Keratinocyte (primary cell): Measurements from ENCODE around the gene EP300. TPM values are rescaled to one million over a fixed set of nuclear protein-coding genes. Genes with fewer than 3 reads are reported as not detected.

Experiments used
- DNase-seq: peaks from one replicate; pipeline ENCODE4 v3.0.0-alpha.2; 2011; ENCODE audit warnings: low read depth, missing footprints, low spot score
- FAIRE-seq: peaks from 2 replicates; lab custom pipeline; 2011; peaks lifted over from hg19 to GRCh38; lab: Jason Lieb, UNC
- H2AFZ ChIP-seq: 2 replicates; pipeline ENCODE4 v1.6.0; 2012; ENCODE audit warnings: low read length, control low read depth, inconsistent platforms; ENCODE audit not compliant: control insufficient read depth
- H3K27ac ChIP-seq: 2 replicates; pipeline ENCODE4 v1.5.1; 2011; ENCODE audit warnings: low read length; ENCODE audit not compliant: control insufficient read depth, insufficient read depth
- H3K27me3 ChIP-seq: 3 replicates; pipeline ENCODE4 v1.6.0; 2011; ENCODE audit warnings: low read length; ENCODE audit not compliant: control insufficient read depth, insufficient read depth; ENCODE audit errors: extremely low read depth
- H3K36me3 ChIP-seq, 2 experiments: 2 replicates in 1 of 2; 3 replicates in 1 of 2; pipeline ENCODE4 v1.5.1; 2011; ENCODE audit warnings: low read length in 2 of 2, mild to moderate bottlenecking in 1 of 2; ENCODE audit not compliant: control insufficient read depth in 2 of 2, insufficient read depth in 2 of 2; ENCODE audit errors: extremely low read depth in 1 of 2
- H3K4me1 ChIP-seq: 3 replicates; pipeline ENCODE4 v1.5.1; 2011; ENCODE audit warnings: low read length; ENCODE audit not compliant: control insufficient read depth, insufficient read depth; ENCODE audit errors: extremely low read depth
- H3K4me2 ChIP-seq: 3 replicates; pipeline ENCODE4 v1.6.0; 2011; ENCODE audit warnings: low read depth, low read length; ENCODE audit not compliant: control insufficient read depth, insufficient read depth; ENCODE audit errors: extremely low read depth
- H3K4me3 ChIP-seq, 3 experiments: fragments of 200-600 bp in 1 of 3; sonication (generic) in 1 of 3; 2 replicates in 2 of 3; 3 replicates in 1 of 3; pipeline ENCODE4 v1.5.1; 2011 to 2016; ENCODE audit warnings: low read length in 3 of 3, mild to moderate bottlenecking in 3 of 3, control low read depth in 2 of 3, inconsistent platforms in 1 of 3, low read depth in 1 of 3, mixed read lengths in 1 of 3, mixed run types in 1 of 3, moderate library complexity in 1 of 3; ENCODE audit not compliant: control insufficient read depth in 2 of 3, insufficient read depth in 2 of 3; ENCODE audit errors: extremely low read depth in 1 of 3
- H3K79me2 ChIP-seq: 2 replicates; pipeline ENCODE4 v1.6.0; 2012; ENCODE audit warnings: low read length; ENCODE audit not compliant: control insufficient read depth, insufficient read depth
- H3K9ac ChIP-seq: 3 replicates; pipeline ENCODE4 v1.6.0; 2011; ENCODE audit warnings: low read length; ENCODE audit not compliant: control insufficient read depth, insufficient read depth; ENCODE audit errors: extremely low read depth
- H3K9me1 ChIP-seq: 3 replicates; pipeline ENCODE4 v1.6.0; 2011; ENCODE audit warnings: low read length; ENCODE audit not compliant: control insufficient read depth, insufficient read depth; ENCODE audit errors: extremely low read depth
- H3K9me3 ChIP-seq: 2 replicates; pipeline ENCODE4 v1.5.1; 2012; ENCODE audit warnings: low read depth, low read length; ENCODE audit not compliant: control insufficient read depth
- H4K20me1 ChIP-seq: 3 replicates; pipeline ENCODE4 v1.6.0; 2011; ENCODE audit warnings: low read length; ENCODE audit not compliant: control insufficient read depth, insufficient read depth; ENCODE audit errors: extremely low read depth
- EZH2 ChIP-seq: IDR thresholded peaks from one replicate; pipeline ENCODE4 v1.6.1; 2012; ENCODE audit warnings: inconsistent platforms, mild to moderate bottlenecking, low read length, moderate library complexity
- dilution Hi-C: fragments of 300-500 bp; cut with MboI; formaldehyde crosslinking; loops from one replicate; pipeline ENCODE4 v1.7.0; 2020; ENCODE audit warnings: low sequenced_read_pairs; ENCODE audit not compliant: extremely low pct_ligation_motif_present
- polyA plus RNA-seq, 5 experiments: library from polyadenylated mRNA; depleted of rRNA in 3 of 5; stranded (reverse) in 3 of 5; stranded (forward) in 1 of 5; unstranded in 1 of 5; fragments of >200 nt; gene quantifications; 1 replicate in 1 of 5; 2 replicates in 3 of 5; 3 replicates in 1 of 5; pipeline versions ENCODE4 v1.2.1 to v1.2.3, GENCODE V29; 2011 to 2012; ENCODE audit warnings: missing spikeins in 2 of 5, low read depth in 1 of 5, low replicate concordance in 1 of 5
- TF ChIP-seq, protein P1 (sequence below), 3 experiments: IDR thresholded peaks in 1 of 3; conservative IDR thresholded peaks in 1 of 3; optimal IDR thresholded peaks in 1 of 3; 2 replicates in 2 of 3; 3 replicates in 1 of 3; pipeline versions ENCODE3 to v1.5.1; 2011; ENCODE audit warnings: low read length in 3 of 3, mild to moderate bottlenecking in 3 of 3, moderate library complexity in 2 of 3, control low read depth in 1 of 3, inconsistent platforms in 1 of 3; ENCODE audit not compliant: insufficient read depth in 2 of 3; ENCODE audit errors: extremely low read depth in 1 of 3

The EP300 gene
- polyA plus RNA-seq, 1 donor (not counting 4 experiments of a cell fraction or from before 2014, with no cell fraction given) = 10.5 TPM

GRCh38 chr22:41147722-41148121 is 55.3 kb downstream of the EP300 start:
- Histone ChIP-seq H3K4me1 (no peaks in the 10 kb centered on the region), H3K4me3 (no peak overlapping the region), H3K4me2 (no peak overlapping the region), H3K36me3 (peaks cover 27 to 46% of the 10 kb centered on the region in 2 experiments), H4K20me1 (no peaks in the 10 kb centered on the region), H3K27ac (no peak overlapping the region), H3K27me3 (no peaks in the 10 kb centered on the region), H2AFZ (no peak overlapping the region), H3K9ac (no peak overlapping the region), H3K79me2 (no peaks in the 10 kb centered on the region), H3K9me1 (no peaks in the 10 kb centered on the region), H3K9me3 (no peaks in the 10 kb centered on the region)
- TF ChIP-seq, protein P1, sequence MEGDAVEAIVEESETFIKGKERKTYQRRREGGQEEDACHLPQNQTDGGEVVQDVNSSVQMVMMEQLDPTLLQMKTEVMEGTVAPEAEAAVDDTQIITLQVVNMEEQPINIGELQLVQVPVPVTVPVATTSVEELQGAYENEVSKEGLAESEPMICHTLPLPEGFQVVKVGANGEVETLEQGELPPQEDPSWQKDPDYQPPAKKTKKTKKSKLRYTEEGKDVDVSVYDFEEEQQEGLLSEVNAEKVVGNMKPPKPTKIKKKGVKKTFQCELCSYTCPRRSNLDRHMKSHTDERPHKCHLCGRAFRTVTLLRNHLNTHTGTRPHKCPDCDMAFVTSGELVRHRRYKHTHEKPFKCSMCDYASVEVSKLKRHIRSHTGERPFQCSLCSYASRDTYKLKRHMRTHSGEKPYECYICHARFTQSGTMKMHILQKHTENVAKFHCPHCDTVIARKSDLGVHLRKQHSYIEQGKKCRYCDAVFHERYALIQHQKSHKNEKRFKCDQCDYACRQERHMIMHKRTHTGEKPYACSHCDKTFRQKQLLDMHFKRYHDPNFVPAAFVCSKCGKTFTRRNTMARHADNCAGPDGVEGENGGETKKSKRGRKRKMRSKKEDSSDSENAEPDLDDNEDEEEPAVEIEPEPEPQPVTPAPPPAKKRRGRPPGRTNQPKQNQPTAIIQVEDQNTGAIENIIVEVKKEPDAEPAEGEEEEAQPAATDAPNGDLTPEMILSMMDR (optimal IDR thresholded peaks at IDR 0.05 in 1 of 3, IDR thresholded peaks at IDR 0.05 in 1 of 3, conservative IDR thresholded peaks at IDR 0.05 in 1 of 3; ENCODE audit: extremely low read depth in 1 of 3, insufficient read depth in 2 of 3, low read length in 3 of 3) = no peak
- no peak for TF ChIP-seq EZH2
- DNase-seq = no peak
- dilution Hi-C loops = no loop called here
- no peak for FAIRE-seq

GRCh38 chr22:41152902-41153301 is 60.5 kb downstream of the EP300 start:
- Histone ChIP-seq H3K4me3 (no peak overlapping the region), H3K9me3 (no peaks in the 10 kb centered on the region), H2AFZ (no peak overlapping the region), H3K36me3 (peaks cover 38 to 66% of the 10 kb centered on the region in 2 experiments), H4K20me1 (no peaks in the 10 kb centered on the region), H3K9ac (no peak overlapping the region), H3K4me2 (no peak overlapping the region), H3K4me1 (no peaks in the 10 kb centered on the region), H3K27me3 (no peaks in the 10 kb centered on the region), H3K9me1 (no peaks in the 10 kb centered on the region), H3K79me2 (no peaks in the 10 kb centered on the region), H3K27ac (no peak overlapping the region)
- FAIRE-seq (no peak), DNase-seq (no peak)
- dilution Hi-C loops = no loop called here
- TF ChIP-seq, protein P1 (optimal IDR thresholded peaks at IDR 0.05 in 1 of 3, IDR thresholded peaks at IDR 0.05 in 1 of 3, conservative IDR thresholded peaks at IDR 0.05 in 1 of 3; ENCODE audit: extremely low read depth in 1 of 3, insufficient read depth in 2 of 3, low read length in 3 of 3) = no peak
- no peak for TF ChIP-seq EZH2
